ENCODE data around the gene CUBN. TPM values are rescaled to one million over a fixed set of nuclear protein-coding genes. Genes with fewer than 3 reads are reported as not detected.

CUBN gene
- total and polyA plus RNA-seq, 2 of the 13 experiments (the other 11 are each of a cell fraction or from before 2014, with no cell fraction given): 0.27 to 0.32 TPM

DNA sequence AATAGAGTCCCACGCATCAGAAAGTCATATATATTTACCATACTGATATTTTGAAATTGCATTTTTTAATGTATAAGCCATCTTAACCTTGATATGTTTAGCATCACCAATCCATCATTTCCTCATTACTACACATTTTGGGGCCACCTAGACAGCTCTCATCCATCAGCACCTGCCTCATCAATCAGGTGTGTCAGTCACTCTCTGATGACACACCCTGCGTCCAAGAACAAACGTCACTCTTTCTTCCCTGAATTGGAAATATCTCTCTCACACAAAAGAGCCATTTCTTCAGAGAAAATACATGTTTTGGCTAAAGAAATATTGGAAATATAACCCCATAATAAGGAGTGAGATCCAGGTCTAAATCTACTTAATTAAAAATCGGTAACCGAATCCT lies 273.5 kb downstream of the CUBN start:
- in situ Hi-C loops (cut with HindIII; ENCODE audit: extremely low pct_ligation_motif_present, low pct_unique_long_range_greater_than_20kb): no loop called here

DNA sequence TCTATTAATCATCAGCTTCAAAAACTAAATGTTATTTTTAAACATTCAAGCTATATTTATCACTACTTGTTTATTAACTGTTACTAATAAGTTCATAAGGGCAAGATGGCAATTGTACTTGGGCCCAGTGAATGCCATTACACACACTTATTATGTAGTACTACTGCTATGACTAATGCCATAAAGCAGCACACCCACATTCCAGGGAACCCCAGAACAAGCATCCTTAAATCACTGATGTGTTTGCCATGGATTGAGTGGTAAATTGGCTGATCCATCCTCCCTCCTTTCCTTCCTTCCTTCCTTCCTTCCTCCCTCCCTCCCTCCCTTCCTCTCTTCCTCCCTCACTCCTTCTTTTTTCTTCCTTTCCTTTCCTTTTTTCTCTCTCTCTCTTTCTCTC lies 275.0 kb downstream of the CUBN start:
- H3K27me3 ChIP-seq (ENCODE audit: control insufficient read depth in 1 of 2, insufficient read depth in 2 of 2, low read length in 2 of 2): no peaks in the 10 kb centered on the region
- ATAC-seq: no peak
- no peaks in the 10 kb centered on the region for H3K36me3 ChIP-seq (replicated peaks in 1 of 2; ENCODE audit: control insufficient read depth in 1 of 2, insufficient read depth in 2 of 2, low read length in 2 of 2)
- no peak for TF ChIP-seq CREB1 (IDR thresholded peaks at IDR 0.05)
- no peak for TF ChIP-seq CREB1 (CRISPR knock-in tag; IDR thresholded peaks at IDR 0.05)
- TF ChIP-seq PCBP2 (optimal IDR thresholded peaks at IDR 0.05; ENCODE audit: low read depth, low read length, poor library complexity, severe bottlenecking): peak; percentile 22
- no peaks in the 10 kb centered on the region for H4K20me1 ChIP-seq (ENCODE audit: insufficient read depth, low read length)
- H3K79me2 ChIP-seq (ENCODE audit: insufficient read depth, low read length): no peaks in the 10 kb centered on the region
- no peak overlapping the region for H3K4me2 ChIP-seq (ENCODE audit: low read depth, low read length)
- no peak for DNase-seq (ENCODE audit: low spot score)
- no TSS peak for BruUV-seq (replicated peaks)
- in situ Hi-C loops (cut with HindIII; ENCODE audit: extremely low pct_ligation_motif_present, low pct_unique_long_range_greater_than_20kb) (no loop called here), intact Hi-C loops (cut with micrococcal nuclease; ENCODE audit: unreplicated experiment) (loop anchor here (5.0 kb wide), 1 partner anchor 318 kb away; no protein-coding TSS in a partner anchor)
- CTCF ChIA-PET (ENCODE audit: low intra/inter-chr PET ratio, low total read pairs): no interaction called here
- no peak overlapping the region for H3K27ac ChIP-seq (ENCODE audit: extremely low read length, insufficient read depth, low read length)
- H3K4me3 ChIP-seq (replicated peaks in 1 of 3; ENCODE audit: insufficient read depth in 1 of 3, low read depth in 2 of 3, low read length in 3 of 3): no peak overlapping the region
- H3K4me1 ChIP-seq (ENCODE audit: insufficient read depth, low read length): no peaks in the 10 kb centered on the region
- H3K9ac ChIP-seq (ENCODE audit: insufficient read depth, low read depth, low read length): no peak overlapping the region
- H3K9me3 ChIP-seq (ENCODE audit: low read length): no peaks in the 10 kb centered on the region
- H2AFZ ChIP-seq (ENCODE audit: low read length): no peak overlapping the region
- FAIRE-seq: no peak
- POLR2A ChIA-PET: no interaction called here

More for the DNA sequence above, 273.5 kb downstream of the CUBN start:
- H3K27ac ChIP-seq (ENCODE audit: extremely low read length, insufficient read depth, low read length): no peak overlapping the region
- H3K36me3 ChIP-seq (replicated peaks in 1 of 2; ENCODE audit: control insufficient read depth in 1 of 2, insufficient read depth in 2 of 2, low read length in 2 of 2): no peaks in the 10 kb centered on the region
- FAIRE-seq (no peak), DNase-seq (ENCODE audit: low spot score) (no peak), ATAC-seq (no peak)
- intact Hi-C loops (cut with micrococcal nuclease; ENCODE audit: unreplicated experiment): no loop called here
- no TSS peak for BruUV-seq (replicated peaks)
- no peaks in the 10 kb centered on the region for H3K4me1 ChIP-seq (ENCODE audit: insufficient read depth, low read length)
- ChIA-PET POLR2A (no interaction called here), CTCF (ENCODE audit: low intra/inter-chr PET ratio, low total read pairs) (no interaction called here)
- no peaks in the 10 kb centered on the region for H3K79me2 ChIP-seq (ENCODE audit: insufficient read depth, low read length)
- no peak overlapping the region for H3K4me3 ChIP-seq (replicated peaks in 1 of 3; ENCODE audit: insufficient read depth in 1 of 3, low read depth in 2 of 3, low read length in 3 of 3)
- H3K9me3 ChIP-seq (ENCODE audit: low read length): no peaks in the 10 kb centered on the region
- no peak overlapping the region for H2AFZ ChIP-seq (ENCODE audit: low read length)
- H3K4me2 ChIP-seq (ENCODE audit: low read depth, low read length): no peak overlapping the region
- WGBS (ENCODE audit: low lambda C conversion rate): 56% methylated on average over 5 of the region's 5 CpGs
- no peak overlapping the region for H3K9ac ChIP-seq (ENCODE audit: insufficient read depth, low read depth, low read length)
- TF ChIP-seq, protein P1, sequence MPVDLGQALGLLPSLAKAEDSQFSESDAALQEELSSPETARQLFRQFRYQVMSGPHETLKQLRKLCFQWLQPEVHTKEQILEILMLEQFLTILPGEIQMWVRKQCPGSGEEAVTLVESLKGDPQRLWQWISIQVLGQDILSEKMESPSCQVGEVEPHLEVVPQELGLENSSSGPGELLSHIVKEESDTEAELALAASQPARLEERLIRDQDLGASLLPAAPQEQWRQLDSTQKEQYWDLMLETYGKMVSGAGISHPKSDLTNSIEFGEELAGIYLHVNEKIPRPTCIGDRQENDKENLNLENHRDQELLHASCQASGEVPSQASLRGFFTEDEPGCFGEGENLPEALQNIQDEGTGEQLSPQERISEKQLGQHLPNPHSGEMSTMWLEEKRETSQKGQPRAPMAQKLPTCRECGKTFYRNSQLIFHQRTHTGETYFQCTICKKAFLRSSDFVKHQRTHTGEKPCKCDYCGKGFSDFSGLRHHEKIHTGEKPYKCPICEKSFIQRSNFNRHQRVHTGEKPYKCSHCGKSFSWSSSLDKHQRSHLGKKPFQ (CRISPR knock-in tag; IDR thresholded peaks at IDR 0.05; ENCODE audit: insufficient replicate concordance): no peak
- TF ChIP-seq JUND (CRISPR knock-in tag; IDR thresholded peaks at IDR 0.05) (no peak), CC2D1A (CRISPR knock-in tag; IDR thresholded peaks at IDR 0.05) (no peak), SPEN (CRISPR knock-in tag; IDR thresholded peaks at IDR 0.05; ENCODE audit: low read depth) (no peak), ZNF335 (CRISPR knock-in tag; IDR thresholded peaks at IDR 0.05) (no peak), EEA1 (CRISPR knock-in tag; IDR thresholded peaks at IDR 0.05; ENCODE audit: borderline replicate concordance) (no peak)
- H3K27me3 ChIP-seq (ENCODE audit: control insufficient read depth in 1 of 2, insufficient read depth in 2 of 2, low read length in 2 of 2): no peaks in the 10 kb centered on the region
- no peaks in the 10 kb centered on the region for H4K20me1 ChIP-seq (ENCODE audit: insufficient read depth, low read length)
